ENCODE results near the gene SMPDL3A. TPM values are rescaled to one million over a fixed set of nuclear protein-coding genes. Genes with fewer than 3 reads are reported as not detected.

SMPDL3A gene
- total and polyA plus RNA-seq, 2 of the 13 experiments (the other 11 are each of a cell fraction or from before 2014, with no cell fraction given): 7.8 to 17.3 TPM

GRCh38 chr6:122817766-122818165 lies 28.7 kb downstream of the SMPDL3A start:
- Histone ChIP-seq H3K9me3 (ENCODE audit: low read length) (no peaks in the 10 kb centered on the region), H3K4me1 (ENCODE audit: insufficient read depth, low read length) (peaks cover 19% of the 10 kb centered on the region), H3K4me3 (replicated peaks in 1 of 3; ENCODE audit: insufficient read depth in 1 of 3, low read depth in 2 of 3, low read length in 3 of 3) (no peak overlapping the region), H2AFZ (ENCODE audit: low read length) (no peak overlapping the region), H4K20me1 (ENCODE audit: insufficient read depth, low read length) (no peaks in the 10 kb centered on the region), H3K4me2 (ENCODE audit: low read depth, low read length) (peak overlapping the region; percentile 44), H3K9ac (ENCODE audit: insufficient read depth, low read depth, low read length) (no peak overlapping the region), H3K27me3 (ENCODE audit: control insufficient read depth in 1 of 2, insufficient read depth in 2 of 2, low read length in 2 of 2) (peaks cover 0 to 6% of the 10 kb centered on the region in 2 experiments; a peak in 1 of 5 replicates), H3K36me3 (replicated peaks in 1 of 2; ENCODE audit: control insufficient read depth in 1 of 2, insufficient read depth in 2 of 2, low read length in 2 of 2) (no peaks in the 10 kb centered on the region), H3K27ac (ENCODE audit: extremely low read length, insufficient read depth, low read length) (no peak overlapping the region), H3K79me2 (ENCODE audit: insufficient read depth, low read length) (no peaks in the 10 kb centered on the region)
- BruUV-seq (replicated peaks): no TSS peak
- ChIA-PET POLR2A (no interaction called here), CTCF (ENCODE audit: low intra/inter-chr PET ratio, low total read pairs) (no interaction called here)
- intact Hi-C loops (cut with micrococcal nuclease; ENCODE audit: unreplicated experiment) (no loop called here), in situ Hi-C loops (cut with HindIII; ENCODE audit: extremely low pct_ligation_motif_present, low pct_unique_long_range_greater_than_20kb) (no loop called here)
- FAIRE-seq (no peak), DNase-seq (ENCODE audit: low spot score) (no peak), ATAC-seq (peak; percentile 65)
- 12% methylated on average over 4 of the region's 4 CpGs for WGBS (ENCODE audit: low lambda C conversion rate)
- TF ChIP-seq EP300 (IDR thresholded peaks at IDR 0.05; ENCODE audit: low read depth in 2 of 2, low read length in 2 of 2) (peak in 1 of 2 experiments; percentile 39; a peak in 1 of 4 replicates), EP300 (CRISPR knock-in tag; IDR thresholded peaks at IDR 0.05; ENCODE audit: borderline replicate concordance) (no peak), ZNF282 (IDR thresholded peaks at IDR 0.05; ENCODE audit: partially characterized antibody) (no peak), NFYB (CRISPR knock-in tag; IDR thresholded peaks at IDR 0.05) (no peak), PRDM10 (CRISPR knock-in tag; IDR thresholded peaks at IDR 0.05; ENCODE audit: low read depth) (no peak), ZNF547 (CRISPR knock-in tag; IDR thresholded peaks at IDR 0.05) (no peak), ZNF878 (CRISPR knock-in tag; IDR thresholded peaks at IDR 0.05) (0 out of 2 replicates have a peak, but pooled peaks have one; percentile 19), CREM (IDR thresholded peaks at IDR 0.05) (no peak), CREM (CRISPR knock-in tag; IDR thresholded peaks at IDR 0.05) (no peak), ZNF431 (CRISPR knock-in tag; IDR thresholded peaks at IDR 0.05; ENCODE audit: borderline replicate concordance, low read depth) (no peak), KIAA2018 (CRISPR knock-in tag; IDR thresholded peaks at IDR 0.05; ENCODE audit: borderline replicate concordance) (no peak), ZFP90 (CRISPR knock-in tag; IDR thresholded peaks at IDR 0.05; ENCODE audit: borderline replicate concordance) (no peak), MED13 (CRISPR knock-in tag; IDR thresholded peaks at IDR 0.05) (no peak), ADNP (CRISPR knock-in tag; IDR thresholded peaks at IDR 0.05) (no peak)
